GM23338 (cell line): Measurements from ENCODE around the gene PLA2G6. TPM values are rescaled to one million over a fixed set of nuclear protein-coding genes. Genes with fewer than 3 reads are reported as not detected.

Source experiments
- ATAC-seq: fragments of 200-7000 bp; cut with Tn5 transposase; 3 replicates; pipeline ENCODE4 v1.9.1; 2020
- DNase-seq: peaks from one replicate; pipeline ENCODE4 v3.0.0-alpha.2; 2015; ENCODE audit warnings: low spot score
- H2AFZ ChIP-seq: fragments of 200-600 bp; sonication (generic); 2 replicates; pipeline ENCODE4 v1.8.0; 2016; ENCODE audit warnings: antibody characterized with exemption, mild to moderate bottlenecking, moderate library complexity
- H3F3A ChIP-seq: fragments of 200-600 bp; sonication (generic); replicated peaks from 2 replicates; pipeline ENCODE4 v1.8.0; 2017; ENCODE audit warnings: antibody characterized with exemption, mixed run types, low read depth
- H3K27ac ChIP-seq: fragments of 200-600 bp; sonication (generic); 2 replicates; pipeline ENCODE4 v1.6.1; 2016; ENCODE audit warnings: low read depth
- H3K27me3 ChIP-seq: fragments of 200-600 bp; sonication (generic); 2 replicates; pipeline ENCODE4 v1.8.0; 2016; ENCODE audit warnings: mild to moderate bottlenecking, mixed run types, moderate library complexity; ENCODE audit not compliant: insufficient read depth
- H3K36me3 ChIP-seq: fragments of 200-600 bp; sonication (generic); 2 replicates; pipeline ENCODE4 v1.8.0; 2016; ENCODE audit warnings: mild to moderate bottlenecking; ENCODE audit not compliant: insufficient read depth
- H3K4me1 ChIP-seq: fragments of 200-600 bp; sonication (generic); 2 replicates; pipeline ENCODE4 v1.8.0; 2016; ENCODE audit warnings: mild to moderate bottlenecking, moderate library complexity; ENCODE audit not compliant: insufficient read depth
- H3K4me2 ChIP-seq: fragments of 200-600 bp; sonication (generic); 2 replicates; pipeline ENCODE4 v1.7.1; 2017; ENCODE audit warnings: mixed run types
- H3K4me3 ChIP-seq: fragments of 200-600 bp; sonication (generic); 2 replicates; pipeline ENCODE4 v1.6.1; 2016; ENCODE audit warnings: mixed run types
- H3K79me2 ChIP-seq: fragments of 200-600 bp; sonication (generic); replicated peaks from 2 replicates; pipeline ENCODE4 v1.8.0; 2017; ENCODE audit warnings: mild to moderate bottlenecking; ENCODE audit not compliant: insufficient read depth
- H3K9me2 ChIP-seq: fragments of 200-600 bp; sonication (generic); 2 replicates; pipeline ENCODE4 v1.8.0; 2017; ENCODE audit not compliant: insufficient read depth
- H4K20me1 ChIP-seq: fragments of 200-600 bp; sonication (generic); replicated peaks from 2 replicates; pipeline ENCODE4 v1.8.0; 2017; ENCODE audit warnings: mild to moderate bottlenecking; ENCODE audit not compliant: insufficient read depth
- H3K27ac Mint-ChIP-seq: 2 replicates; pipeline ENCODE4 v1.8.0; 2020; ENCODE audit warnings: inconsistent platforms, mild to moderate bottlenecking, moderate library complexity, mixed read lengths
- H3K27me3 Mint-ChIP-seq: 3 replicates; pipeline ENCODE4 v1.8.0; 2022; ENCODE audit warnings: low read depth, mild to moderate bottlenecking, moderate library complexity, mixed read lengths, inconsistent platforms; ENCODE audit not compliant: insufficient read depth, poor library complexity
- H3K36me3 Mint-ChIP-seq: 3 replicates; pipeline ENCODE4 v1.8.0; 2021; ENCODE audit warnings: low read depth, mild to moderate bottlenecking, inconsistent platforms, moderate library complexity, mixed read lengths
- H3K4me1 Mint-ChIP-seq: 3 replicates; pipeline ENCODE4 v1.8.0; 2020; ENCODE audit warnings: mild to moderate bottlenecking, inconsistent platforms, mixed read lengths
- H3K4me3 Mint-ChIP-seq: 3 replicates; pipeline ENCODE4 v1.8.0; 2021; ENCODE audit warnings: moderate library complexity, mild to moderate bottlenecking, inconsistent platforms, mixed read lengths
- H3K9me3 Mint-ChIP-seq: 3 replicates; pipeline ENCODE4 v1.8.0; 2020; ENCODE audit warnings: moderate library complexity, mild to moderate bottlenecking, inconsistent platforms, mixed read lengths
- CREB1 ChIP-seq: fragments of 250-450 bp; sonication (Bioruptor Pico); IDR thresholded peaks from 2 replicates; pipeline ENCODE4 v1.5.0; 2020; ENCODE audit warnings: low read depth, mild to moderate bottlenecking, moderate library complexity
- ETS1 ChIP-seq: IDR thresholded peaks from 2 replicates; pipeline ENCODE4 v1.6.1; 2016; ENCODE audit warnings: antibody characterized with exemption
- EZH2phosphoT487 ChIP-seq: fragments of 200-600 bp; sonication (generic); IDR thresholded peaks from one replicate; pipeline ENCODE4 v1.8.1; 2018; ENCODE audit warnings: antibody characterized with exemption; ENCODE audit not compliant: unreplicated experiment
- NANOG ChIP-seq: IDR thresholded peaks from 2 replicates; pipeline ENCODE4 v1.6.1; 2016; ENCODE audit warnings: antibody characterized with exemption, borderline replicate concordance
- POLR2AphosphoS5 ChIP-seq: IDR thresholded peaks from 2 replicates; pipeline ENCODE4 v1.6.1; 2016; ENCODE audit warnings: antibody characterized with exemption, low read depth
- STAT1 ChIP-seq: IDR thresholded peaks from one replicate; pipeline ENCODE4 v1.6.1; 2016; ENCODE audit warnings: antibody characterized with exemption; ENCODE audit not compliant: unreplicated experiment
- ZNF114 ChIP-seq: fragments of 250-450 bp; sonication (Bioruptor Pico); IDR thresholded peaks from 2 replicates; pipeline ENCODE4 v1.5.0; 2020; ENCODE audit warnings: mild to moderate bottlenecking, moderate library complexity
- ZNF331 ChIP-seq: fragments of 250-450 bp; sonication (Bioruptor Pico); IDR thresholded peaks from 2 replicates; pipeline ENCODE4 v1.5.0; 2020; ENCODE audit warnings: low read depth, mild to moderate bottlenecking, moderate library complexity
- polyA plus RNA-seq: library from polyadenylated mRNA; unstranded; fragments of >200 nt; fragmentation: Nextera tagmentation; extraction: Ambion mirVana; gene quantifications from 2 replicates; pipeline ENCODE4 v1.2.1, GENCODE V29; 2016
- total RNA-seq: library from RNA; depleted of rRNA; stranded (reverse); fragments of >200 nt; shearing (Covaris generic); gene quantifications from 2 replicates; pipeline ENCODE4 v1.2.3, GENCODE V29; 2014
- TF ChIP-seq, protein P1 (sequence below): fragments of 250-450 bp; sonication (Bioruptor Pico); IDR thresholded peaks from 2 replicates; pipeline ENCODE4 v1.5.0; 2020; ENCODE audit warnings: mild to moderate bottlenecking, moderate library complexity
- TF ChIP-seq, protein P2 (sequence below), 2 experiments: fragments of 200-600 bp in 1 of 2; sonication (generic) in 1 of 2; conservative IDR thresholded peaks; 2 replicates each; pipeline versions ENCODE4 v1.5.1 to v1.6.1; 2016 to 2017; ENCODE audit warnings: antibody characterized with exemption in 2 of 2, low read depth in 2 of 2, mild to moderate bottlenecking in 2 of 2, moderate library complexity in 1 of 2

Gene PLA2G6
- total and polyA plus RNA-seq, 2 experiments from 2014 or later: 4.5 to 12.6 TPM

DNA sequence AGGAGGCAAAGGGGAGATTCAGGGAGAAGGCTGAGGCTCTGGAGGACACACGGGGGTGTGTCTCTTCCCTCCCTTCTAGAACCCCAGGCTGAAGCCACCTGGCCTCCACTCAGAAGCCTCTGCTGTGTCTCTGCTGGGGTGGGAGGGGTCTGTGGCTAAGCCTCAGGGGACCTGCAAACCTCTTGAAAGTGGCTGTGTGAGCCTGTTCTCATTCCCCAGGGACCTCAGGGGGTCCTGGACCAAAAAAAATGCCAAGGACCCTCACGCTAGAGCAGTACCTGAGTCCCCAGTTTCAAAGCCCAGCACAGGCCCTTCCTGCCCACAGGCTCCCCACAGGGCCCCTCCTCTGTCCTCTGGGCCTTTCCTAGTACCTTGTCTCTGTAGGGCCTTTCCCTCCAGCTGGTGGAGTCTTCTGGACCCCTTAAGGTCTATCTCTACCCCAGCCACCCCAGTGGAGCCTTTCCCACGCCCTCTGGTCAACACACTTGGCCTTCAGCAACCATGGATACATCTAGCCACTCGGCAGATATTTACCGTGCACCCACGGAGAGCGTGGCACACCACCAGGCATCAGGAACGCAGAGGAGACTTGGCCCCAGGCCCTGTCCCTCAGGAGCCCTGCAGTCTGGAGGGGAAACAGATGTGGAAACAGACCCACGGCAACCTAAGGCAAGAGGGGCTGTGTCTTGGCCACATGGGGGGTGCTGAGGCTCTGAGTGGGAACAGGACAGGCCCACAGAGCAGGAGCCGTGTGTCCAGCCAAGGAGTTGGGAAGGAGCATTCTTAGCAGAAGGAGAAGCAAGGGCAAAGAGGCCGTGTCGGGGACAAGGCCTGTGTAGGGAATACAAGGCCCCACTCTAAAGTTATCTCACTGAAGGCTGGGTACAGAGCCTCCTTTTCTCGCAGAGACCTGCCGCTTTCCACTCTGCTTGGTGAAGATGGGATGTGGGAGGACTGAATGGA, 18.5 kb downstream of the PLA2G6 start (continued):
- TF ChIP-seq, protein P1, sequence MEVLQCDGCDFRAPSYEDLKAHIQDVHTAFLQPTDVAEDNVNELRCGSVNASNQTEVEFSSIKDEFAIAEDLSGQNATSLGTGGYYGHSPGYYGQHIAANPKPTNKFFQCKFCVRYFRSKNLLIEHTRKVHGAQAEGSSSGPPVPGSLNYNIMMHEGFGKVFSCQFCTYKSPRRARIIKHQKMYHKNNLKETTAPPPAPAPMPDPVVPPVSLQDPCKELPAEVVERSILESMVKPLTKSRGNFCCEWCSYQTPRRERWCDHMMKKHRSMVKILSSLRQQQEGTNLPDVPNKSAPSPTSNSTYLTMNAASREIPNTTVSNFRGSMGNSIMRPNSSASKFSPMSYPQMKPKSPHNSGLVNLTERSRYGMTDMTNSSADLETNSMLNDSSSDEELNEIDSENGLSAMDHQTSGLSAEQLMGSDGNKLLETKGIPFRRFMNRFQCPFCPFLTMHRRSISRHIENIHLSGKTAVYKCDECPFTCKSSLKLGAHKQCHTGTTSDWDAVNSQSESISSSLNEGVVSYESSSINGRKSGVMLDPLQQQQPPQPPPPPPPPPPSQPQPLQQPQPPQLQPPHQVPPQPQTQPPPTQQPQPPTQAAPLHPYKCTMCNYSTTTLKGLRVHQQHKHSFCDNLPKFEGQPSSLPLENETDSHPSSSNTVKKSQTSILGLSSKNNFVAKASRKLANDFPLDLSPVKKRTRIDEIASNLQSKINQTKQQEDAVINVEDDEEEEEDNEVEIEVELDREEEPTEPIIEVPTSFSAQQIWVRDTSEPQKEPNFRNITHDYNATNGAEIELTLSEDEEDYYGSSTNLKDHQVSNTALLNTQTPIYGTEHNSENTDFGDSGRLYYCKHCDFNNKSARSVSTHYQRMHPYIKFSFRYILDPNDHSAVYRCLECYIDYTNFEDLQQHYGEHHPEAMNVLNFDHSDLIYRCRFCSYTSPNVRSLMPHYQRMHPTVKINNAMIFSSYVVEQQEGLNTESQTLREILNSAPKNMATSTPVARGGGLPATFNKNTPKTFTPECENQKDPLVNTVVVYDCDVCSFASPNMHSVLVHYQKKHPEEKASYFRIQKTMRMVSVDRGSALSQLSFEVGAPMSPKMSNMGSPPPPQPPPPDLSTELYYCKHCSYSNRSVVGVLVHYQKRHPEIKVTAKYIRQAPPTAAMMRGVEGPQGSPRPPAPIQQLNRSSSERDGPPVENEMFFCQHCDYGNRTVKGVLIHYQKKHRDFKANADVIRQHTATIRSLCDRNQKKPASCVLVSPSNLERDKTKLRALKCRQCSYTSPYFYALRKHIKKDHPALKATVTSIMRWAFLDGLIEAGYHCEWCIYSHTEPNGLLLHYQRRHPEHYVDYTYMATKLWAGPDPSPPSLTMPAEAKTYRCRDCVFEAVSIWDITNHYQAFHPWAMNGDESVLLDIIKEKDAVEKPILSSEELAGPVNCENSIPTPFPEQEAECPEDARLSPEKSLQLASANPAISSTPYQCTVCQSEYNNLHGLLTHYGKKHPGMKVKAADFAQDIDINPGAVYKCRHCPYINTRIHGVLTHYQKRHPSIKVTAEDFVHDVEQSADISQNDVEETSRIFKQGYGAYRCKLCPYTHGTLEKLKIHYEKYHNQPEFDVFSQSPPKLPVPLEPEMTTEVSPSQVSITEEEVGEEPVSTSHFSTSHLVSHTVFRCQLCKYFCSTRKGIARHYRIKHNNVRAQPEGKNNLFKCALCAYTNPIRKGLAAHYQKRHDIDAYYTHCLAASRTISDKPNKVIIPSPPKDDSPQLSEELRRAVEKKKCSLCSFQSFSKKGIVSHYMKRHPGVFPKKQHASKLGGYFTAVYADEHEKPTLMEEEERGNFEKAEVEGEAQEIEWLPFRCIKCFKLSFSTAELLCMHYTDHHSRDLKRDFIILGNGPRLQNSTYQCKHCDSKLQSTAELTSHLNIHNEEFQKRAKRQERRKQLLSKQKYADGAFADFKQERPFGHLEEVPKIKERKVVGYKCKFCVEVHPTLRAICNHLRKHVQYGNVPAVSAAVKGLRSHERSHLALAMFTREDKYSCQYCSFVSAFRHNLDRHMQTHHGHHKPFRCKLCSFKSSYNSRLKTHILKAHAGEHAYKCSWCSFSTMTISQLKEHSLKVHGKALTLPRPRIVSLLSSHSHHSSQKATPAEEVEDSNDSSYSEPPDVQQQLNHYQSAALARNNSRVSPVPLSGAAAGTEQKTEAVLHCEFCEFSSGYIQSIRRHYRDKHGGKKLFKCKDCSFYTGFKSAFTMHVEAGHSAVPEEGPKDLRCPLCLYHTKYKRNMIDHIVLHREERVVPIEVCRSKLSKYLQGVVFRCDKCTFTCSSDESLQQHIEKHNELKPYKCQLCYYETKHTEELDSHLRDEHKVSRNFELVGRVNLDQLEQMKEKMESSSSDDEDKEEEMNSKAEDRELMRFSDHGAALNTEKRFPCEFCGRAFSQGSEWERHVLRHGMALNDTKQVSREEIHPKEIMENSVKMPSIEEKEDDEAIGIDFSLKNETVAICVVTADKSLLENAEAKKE (CRISPR knock-in tag): no peak
- TF ChIP-seq ZNF114 (CRISPR knock-in tag) (no peak), ETS1 (no peak), NANOG (no peak)

DNA sequence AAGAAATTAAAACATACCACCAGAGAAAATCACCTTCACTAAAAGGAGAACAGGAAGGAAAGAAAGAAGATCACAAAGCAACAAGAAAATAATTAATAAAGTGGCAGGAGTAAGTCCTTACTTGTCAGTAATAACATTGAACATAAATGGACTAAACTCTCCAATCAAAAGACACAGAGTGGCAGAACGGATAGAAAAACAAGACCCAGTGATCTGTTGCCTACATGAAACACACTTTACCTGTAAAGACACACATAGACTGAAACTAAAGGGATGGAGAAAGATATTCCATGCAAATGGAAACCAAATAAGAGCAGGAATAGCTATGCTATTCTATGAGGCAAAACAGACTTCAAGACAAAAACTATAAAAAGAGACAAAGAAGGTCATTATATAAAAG, 25.9 kb downstream of the PLA2G6 start:
- Histone ChIP-seq H3K36me3 (no peaks in the 10 kb centered on the region), H3K27me3 (no peaks in the 10 kb centered on the region), H3K79me2 (no peaks in the 10 kb centered on the region), H4K20me1 (no peaks in the 10 kb centered on the region), H2AFZ (no peak overlapping the region), H3K4me1 (no peaks in the 10 kb centered on the region), H3F3A (peaks cover 3% of the 10 kb centered on the region; the same call in 1 of the 2 replicates), H3K27ac (no peak overlapping the region), H3K4me3 (no peak overlapping the region), H3K4me2 (no peak overlapping the region), H3K9me2 (no peaks in the 10 kb centered on the region)
- Mint-ChIP-seq H3K4me1 (peaks cover 8% of the 10 kb centered on the region; the same call in 2 of the 3 replicates), H3K27ac (no peak overlapping the region), H3K27me3 (peaks cover 2% of the 10 kb centered on the region), H3K4me3 (no peak overlapping the region), H3K36me3 (no peaks in the 10 kb centered on the region), H3K9me3 (no peaks in the 10 kb centered on the region)
- DNase-seq: no peak
- ATAC-seq: no peak
- TF ChIP-seq ZNF114 (CRISPR knock-in tag) (no peak), ZNF331 (CRISPR knock-in tag) (no peak), ETS1 (no peak), CREB1 (CRISPR knock-in tag) (no peak), EZH2phosphoT487 (no peak), STAT1 (no peak), POLR2AphosphoS5 (no peak)
- TF ChIP-seq, protein P2, sequence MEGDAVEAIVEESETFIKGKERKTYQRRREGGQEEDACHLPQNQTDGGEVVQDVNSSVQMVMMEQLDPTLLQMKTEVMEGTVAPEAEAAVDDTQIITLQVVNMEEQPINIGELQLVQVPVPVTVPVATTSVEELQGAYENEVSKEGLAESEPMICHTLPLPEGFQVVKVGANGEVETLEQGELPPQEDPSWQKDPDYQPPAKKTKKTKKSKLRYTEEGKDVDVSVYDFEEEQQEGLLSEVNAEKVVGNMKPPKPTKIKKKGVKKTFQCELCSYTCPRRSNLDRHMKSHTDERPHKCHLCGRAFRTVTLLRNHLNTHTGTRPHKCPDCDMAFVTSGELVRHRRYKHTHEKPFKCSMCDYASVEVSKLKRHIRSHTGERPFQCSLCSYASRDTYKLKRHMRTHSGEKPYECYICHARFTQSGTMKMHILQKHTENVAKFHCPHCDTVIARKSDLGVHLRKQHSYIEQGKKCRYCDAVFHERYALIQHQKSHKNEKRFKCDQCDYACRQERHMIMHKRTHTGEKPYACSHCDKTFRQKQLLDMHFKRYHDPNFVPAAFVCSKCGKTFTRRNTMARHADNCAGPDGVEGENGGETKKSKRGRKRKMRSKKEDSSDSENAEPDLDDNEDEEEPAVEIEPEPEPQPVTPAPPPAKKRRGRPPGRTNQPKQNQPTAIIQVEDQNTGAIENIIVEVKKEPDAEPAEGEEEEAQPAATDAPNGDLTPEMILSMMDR (conservative IDR thresholded peaks at IDR 0.05; ENCODE audit: low read depth in 2 of 2): no peak
